ENCODE results near the gene PNLIPRP2.

- TF ChIP-seq CTCF (IDR thresholded peaks at IDR 0.05) (no peak), YY1 (IDR thresholded peaks at IDR 0.05; ENCODE audit: low read depth) (no peak), RFX5 (IDR thresholded peaks at IDR 0.05; ENCODE audit: low read length) (no peak), RCOR1 (IDR thresholded peaks at IDR 0.05; ENCODE audit: low read length) (no peak), GABPA (IDR thresholded peaks at IDR 0.05; ENCODE audit: low read depth) (no peak), FOSL2 (IDR thresholded peaks at IDR 0.05; ENCODE audit: borderline replicate concordance, low read depth) (no peak), RAD21 (IDR thresholded peaks at IDR 0.05; ENCODE audit: low read length) (no peak), SIN3A (IDR thresholded peaks at IDR 0.05; ENCODE audit: borderline replicate concordance, low read depth, low read length) (no peak), POLR2AphosphoS5 (IDR thresholded peaks at IDR 0.05; ENCODE audit: low read depth, low read length) (no peak), EZH2phosphoT487 (IDR thresholded peaks at IDR 0.05; ENCODE audit: borderline replicate concordance, low read depth) (no peak), GATA2 (CRISPR knock-in tag; IDR thresholded peaks at IDR 0.05) (no peak)
Observed at GRCh38 chr10:116673866-116674265, 53.1 kb downstream of the PNLIPRP2 start.
